Measurements from ENCODE around the gene MS4A18.

GRCh38 chr11:60786811-60787567, 62.5 kb downstream of the MS4A18 start:
- TF ChIP-seq CTCF (IDR thresholded peaks at IDR 0.05) (no peak), POLR2A (IDR thresholded peaks at IDR 0.05) (no peak)

Data from body of pancreas (tissue), 4 donors.